ENCODE results near the gene HMGN2.
"Not testable (repeated sequence)": the region's sequence is repeated elsewhere in the genome, so short reads cannot be mapped to it uniquely, and the experiment has no call there.

The HMGN2 gene

DNA sequence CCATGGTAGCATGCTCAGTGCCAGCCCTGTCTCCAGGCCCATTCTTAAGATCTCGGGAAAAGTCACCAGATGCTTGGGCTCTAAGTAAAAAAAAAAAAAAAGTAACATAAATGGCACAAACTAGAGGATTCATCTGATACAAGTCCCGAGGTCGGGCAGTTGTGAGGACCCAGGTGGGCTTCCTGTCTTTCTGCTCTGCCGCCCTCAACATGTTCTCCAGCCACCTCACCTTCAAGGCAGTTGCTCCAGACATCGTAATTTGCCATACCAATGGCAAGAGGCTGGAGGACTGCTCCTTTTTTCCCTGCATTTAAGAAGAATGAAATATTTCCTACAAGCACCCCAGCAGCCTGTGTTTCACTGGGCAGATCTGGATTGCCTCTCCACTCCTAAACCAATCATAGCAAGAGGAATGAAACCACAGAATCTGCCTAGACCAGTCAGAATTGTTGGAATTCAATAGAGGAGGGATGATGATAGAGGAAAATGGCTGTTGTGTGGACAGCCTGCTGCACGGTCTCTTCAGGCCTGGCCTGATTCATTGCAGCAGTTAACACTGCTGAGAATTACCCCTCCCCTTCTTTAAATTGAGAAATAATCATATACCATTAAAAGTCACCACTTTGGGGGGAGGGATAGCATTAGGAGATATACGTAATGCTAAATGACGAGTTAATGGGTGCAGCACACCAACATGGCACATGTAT is 5.4 kb downstream of the HMGN2 start:
- no peak for DNase-seq

- no peak for DNase-seq
Measured at GRCh38 chr1:26478159-26478558, 5.9 kb downstream of the HMGN2 start.

DNA sequence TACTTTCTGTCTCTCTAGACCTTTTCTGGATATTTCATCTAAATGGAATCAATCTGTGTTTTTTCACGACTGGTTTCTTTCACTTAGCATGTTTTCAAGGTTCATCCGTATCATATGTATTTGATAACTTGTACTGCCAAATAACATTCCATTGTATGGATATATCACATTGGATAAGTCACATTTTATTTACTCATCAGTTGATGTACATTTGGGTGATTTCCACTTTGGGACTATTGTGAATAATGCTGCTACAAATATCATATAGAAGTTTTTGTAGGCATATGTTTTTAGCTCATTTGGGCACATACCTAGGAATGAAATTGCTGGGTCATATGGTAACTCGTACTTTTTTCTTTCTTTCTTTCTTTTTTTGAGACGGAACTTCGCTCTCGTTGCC is 6.7 kb downstream of the HMGN2 start:
- DNase-seq = no peak

- DNase-seq = no peak
Measured at GRCh38 chr1:26482921-26483320, 10.7 kb downstream of the HMGN2 start.

DNA sequence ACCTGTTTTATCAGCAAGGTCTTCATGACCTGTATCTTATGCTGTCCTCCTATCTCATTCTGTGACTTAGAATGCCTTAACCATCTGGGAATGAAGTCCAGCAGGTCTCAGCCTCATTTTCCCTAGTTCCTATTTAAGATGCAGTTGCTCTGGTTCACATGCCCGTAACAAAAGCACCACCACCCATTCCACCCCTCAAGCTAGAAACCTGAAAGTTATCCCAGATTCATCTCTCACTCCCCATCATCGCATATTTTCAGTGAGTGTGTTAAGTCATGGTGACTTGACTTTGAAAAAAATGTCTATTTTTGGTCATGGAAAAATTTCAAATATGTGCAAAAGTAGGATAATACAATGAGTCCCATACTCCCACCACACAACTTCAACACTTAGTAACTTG is 11.7 kb downstream of the HMGN2 start:
- no peak for DNase-seq

- DNase-seq = no peak
Measured at GRCh38 chr1:26490155-26490554, 17.9 kb downstream of the HMGN2 start.

GRCh38 chr1:26493267-26493666 is 21.0 kb downstream of the HMGN2 start:
- no peak for DNase-seq

DNA sequence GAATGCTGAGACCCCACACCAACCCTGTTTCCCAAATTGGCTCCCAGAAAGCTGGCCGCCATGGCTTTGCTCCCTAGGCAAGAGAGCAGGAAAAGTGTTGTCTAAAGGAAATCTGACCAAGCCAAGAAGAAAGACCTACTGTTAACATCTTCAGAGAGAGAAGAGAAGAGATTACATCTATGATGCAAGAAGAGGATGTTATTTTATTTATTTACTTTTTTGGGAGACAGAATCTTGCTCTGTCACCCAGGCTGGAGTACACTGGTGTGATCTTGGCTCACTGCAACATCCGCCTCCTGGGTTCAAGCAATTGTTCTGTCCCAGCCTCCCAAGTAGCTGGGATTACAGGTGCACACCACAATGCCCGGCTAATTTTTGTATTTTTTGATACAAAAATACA is 21.7 kb downstream of the HMGN2 start:
- DNase-seq = no peak

DNA sequence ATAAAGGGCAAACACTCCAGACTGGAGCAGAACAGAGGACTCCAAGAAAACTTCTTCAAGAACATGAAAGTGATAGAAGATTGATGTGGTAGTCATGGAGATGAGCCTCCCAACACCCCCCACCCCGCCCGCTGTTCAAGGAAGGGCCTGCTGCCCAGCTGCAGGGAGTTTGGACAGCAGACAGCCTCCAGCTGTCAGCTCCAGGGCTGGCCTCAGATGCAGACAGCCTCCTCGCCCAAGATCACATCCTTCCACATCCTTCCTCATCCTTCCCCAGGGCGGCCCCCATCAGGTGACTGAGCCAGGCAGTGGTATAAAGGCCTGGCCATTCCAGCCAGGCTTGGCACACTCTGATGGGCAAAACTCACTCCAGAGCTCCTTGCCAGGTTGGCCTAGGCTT is 24.6 kb downstream of the HMGN2 start:
- no peak for DNase-seq

DNA sequence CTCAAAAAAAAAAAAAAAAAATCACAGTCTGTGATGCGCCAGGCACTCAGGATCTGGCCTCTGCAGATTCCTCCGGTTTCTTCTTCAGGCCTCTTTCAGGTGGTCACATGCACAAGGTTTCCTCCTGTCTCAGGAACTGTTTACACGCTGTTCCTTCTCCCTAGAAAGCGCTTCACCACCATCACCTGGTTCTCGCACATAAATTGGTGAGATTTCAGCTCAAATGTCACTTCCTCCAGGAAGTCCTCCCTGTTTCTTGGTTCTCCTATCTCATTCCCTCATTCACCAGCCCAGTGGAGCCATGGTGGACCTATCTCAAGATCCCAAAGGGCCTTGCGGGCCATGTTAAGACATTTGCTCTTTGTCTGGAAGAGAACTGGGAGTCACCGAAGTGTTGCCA is 26.7 kb downstream of the HMGN2 start:
- no peak for DNase-seq

GRCh38 chr1:26500488-26501175 is 28.4 kb downstream of the HMGN2 start:
- peak; percentile 15 for DNase-seq

GRCh38 chr1:26510711-26511110 is 38.5 kb downstream of the HMGN2 start:
- DNase-seq = not testable (repeated sequence)

DNA sequence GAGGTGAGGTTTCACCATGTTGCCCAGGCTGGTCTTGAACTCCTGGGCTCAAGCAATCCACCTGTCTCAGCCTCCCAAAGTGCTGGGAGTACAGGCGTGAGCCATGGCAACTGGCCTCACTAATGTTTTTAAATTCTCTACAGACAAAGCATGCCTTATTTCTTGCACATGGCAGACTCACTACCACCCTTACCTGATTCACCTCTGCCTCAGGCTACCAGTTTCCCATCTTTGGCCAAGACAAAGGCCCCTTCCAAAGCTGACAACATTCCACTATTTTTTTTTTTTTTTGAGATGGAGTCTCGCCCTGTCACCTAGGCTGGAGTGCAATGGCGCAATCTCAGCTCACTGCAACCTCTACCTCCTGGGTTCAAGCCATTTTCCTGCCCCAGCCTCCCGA is 43.6 kb downstream of the HMGN2 start:
- not testable (repeated sequence) for DNase-seq

GRCh38 chr1:26516987-26517765 is 44.9 kb downstream of the HMGN2 start:
- no peak for DNase-seq

GRCh38 chr1:26517766-26518049 is 45.5 kb downstream of the HMGN2 start:
- no peak for DNase-seq

DNA sequence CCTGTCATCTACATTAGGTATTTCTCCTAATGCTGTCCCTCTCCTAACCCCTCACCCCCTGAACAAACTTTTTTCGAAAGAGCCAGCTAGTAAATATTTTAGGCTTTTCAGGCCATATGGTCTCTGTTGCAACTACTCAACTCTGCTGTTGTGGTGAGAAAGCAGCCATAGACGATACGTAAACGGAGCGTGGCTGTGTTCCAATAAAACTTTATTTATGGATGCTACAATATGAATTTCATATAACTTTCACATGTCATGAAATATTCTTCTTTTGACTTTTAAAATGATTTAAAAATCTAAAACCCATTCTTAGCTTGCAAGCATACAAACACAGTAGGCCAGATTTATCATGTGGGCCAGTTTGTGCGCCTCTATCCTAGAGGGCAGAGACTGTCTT is 46.1 kb downstream of the HMGN2 start:
- no peak for DNase-seq

- no peak for DNase-seq
Measured at GRCh38 chr1:26520339-26520738, 48.1 kb downstream of the HMGN2 start.

- no peak for DNase-seq
Measured at GRCh38 chr1:26521669-26522030, 49.4 kb downstream of the HMGN2 start.

GRCh38 chr1:26522073-26522472 is 49.8 kb downstream of the HMGN2 start:
- no peak for DNase-seq

DNA sequence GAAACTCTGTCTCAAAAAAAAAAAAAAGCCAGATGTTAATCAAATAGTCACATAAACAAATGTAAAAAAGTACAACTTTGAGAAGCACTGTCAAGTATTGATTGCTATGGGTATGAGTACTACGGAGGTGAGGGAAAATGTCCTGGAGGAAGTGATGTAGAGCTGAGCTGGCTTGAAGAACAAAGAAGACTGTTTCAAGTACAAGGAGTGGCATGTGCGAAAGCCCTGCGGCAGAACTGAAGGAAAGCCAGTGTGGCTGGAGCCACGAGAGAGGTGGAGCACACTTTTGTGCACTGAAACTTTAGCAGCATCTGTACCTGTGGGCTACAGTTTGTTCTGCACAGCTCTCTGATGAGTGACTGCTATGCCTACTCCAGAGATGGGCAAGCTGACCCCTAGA is 51.9 kb downstream of the HMGN2 start:
- no peak for DNase-seq
